Endothelial cell of umbilical vein (primary cell): Measurements from ENCODE around the gene EMP2. TPM values are rescaled to one million over a fixed set of nuclear protein-coding genes. Genes with fewer than 3 reads are reported as not detected.

Source experiments
- BruUV-seq: library from RNA; stranded (reverse); fragments of 400-500 nt; replicated peaks from 2 replicates; lab custom pipeline; 2021; lab: Mats Ljungman, UMichigan
- CTCF ChIA-PET: fragments of 300-600, 350-600 bp; sonication (Branson Sonifier 250); formaldehyde crosslinking; loops from one replicate; lab custom pipeline; 2021; ENCODE audit warnings: antibody characterized with exemption, inconsistent platforms; lab: Charles Lee
- POLR2A ChIA-PET: fragments of 300-600, 350-600 bp; sonication (Branson Sonifier 250); formaldehyde crosslinking; loops from one replicate; lab custom pipeline; 2021; ENCODE audit warnings: antibody characterized with exemption, inconsistent platforms; lab: Charles Lee
- DNase-seq: peaks from one replicate; pipeline ENCODE4 v3.0.0-alpha.2; 2011; ENCODE audit warnings: low read depth, low spot score
- FAIRE-seq: peaks from 2 replicates; lab custom pipeline; 2011; peaks lifted over from hg19 to GRCh38; lab: Jason Lieb, UNC
- H2AFZ ChIP-seq: 2 replicates; pipeline ENCODE4 v1.6.0; 2012; ENCODE audit warnings: low read depth, low read length, control low read depth, inconsistent platforms
- H3K27ac ChIP-seq: 2 replicates; pipeline ENCODE4 v1.5.1; 2011; ENCODE audit warnings: low read depth, mild to moderate bottlenecking, control low read depth, low read length, moderate library complexity; ENCODE audit not compliant: insufficient read depth
- H3K27me3 ChIP-seq, 2 experiments: 2 replicates each; pipeline versions ENCODE4 v1.6.0 to v1.6.1; 2011; ENCODE audit warnings: low read length in 2 of 2, mixed read lengths in 1 of 2; ENCODE audit not compliant: control insufficient read depth in 2 of 2, insufficient read depth in 2 of 2
- H3K36me3 ChIP-seq, 2 experiments: 2 replicates in 1 of 2; 3 replicates in 1 of 2; pipeline ENCODE4 v1.5.1; 2011; ENCODE audit warnings: low read length in 2 of 2, mild to moderate bottlenecking in 1 of 2, moderate library complexity in 1 of 2; ENCODE audit not compliant: control insufficient read depth in 2 of 2, insufficient read depth in 2 of 2; ENCODE audit errors: extremely low read depth in 1 of 2
- H3K4me1 ChIP-seq: 3 replicates; pipeline ENCODE4 v1.5.1; 2011; ENCODE audit warnings: mild to moderate bottlenecking, low read length; ENCODE audit not compliant: control insufficient read depth, insufficient read depth; ENCODE audit errors: extremely low read depth
- H3K4me2 ChIP-seq: 2 replicates; pipeline ENCODE4 v1.6.1; 2011; ENCODE audit warnings: low read length, control low read depth, mixed read lengths; ENCODE audit not compliant: insufficient read depth
- H3K4me3 ChIP-seq, 3 experiments: fragments of 200-600 bp in 1 of 3; sonication (generic), shearing (Covaris generic) in 1 of 3; replicated peaks in 1 of 3; 2 replicates each; pipeline ENCODE4 v1.5.1; 2011 to 2016; ENCODE audit warnings: control low read depth in 3 of 3, low read length in 3 of 3, mild to moderate bottlenecking in 2 of 3, inconsistent platforms in 1 of 3, low read depth in 1 of 3, moderate library complexity in 1 of 3; ENCODE audit not compliant: insufficient read depth in 1 of 3
- H3K79me2 ChIP-seq: 2 replicates; pipeline ENCODE4 v1.6.0; 2012; ENCODE audit warnings: low read length, inconsistent platforms; ENCODE audit not compliant: control insufficient read depth, insufficient read depth
- H3K9ac ChIP-seq: replicated peaks from 2 replicates; pipeline ENCODE3; 2011; ENCODE audit warnings: low read length, control low read depth; ENCODE audit not compliant: insufficient read depth; ENCODE audit errors: extremely low read depth
- H3K9me1 ChIP-seq: replicated peaks from 3 replicates; pipeline ENCODE4 v1.6.0; 2011; ENCODE audit warnings: mild to moderate bottlenecking, low read length; ENCODE audit not compliant: control insufficient read depth, insufficient read depth; ENCODE audit errors: extremely low read depth
- H3K9me3 ChIP-seq: replicated peaks from 2 replicates; pipeline ENCODE4 v1.5.1; 2012; ENCODE audit warnings: low read length, inconsistent platforms; ENCODE audit not compliant: control insufficient read depth, insufficient read depth
- H4K20me1 ChIP-seq: replicated peaks from 2 replicates; pipeline ENCODE3; 2011; ENCODE audit warnings: mild to moderate bottlenecking, low read length; ENCODE audit not compliant: control insufficient read depth, insufficient read depth; ENCODE audit errors: extremely low read depth
- CTCF ChIP-seq, 2 donors: IDR thresholded peaks; 1 replicate in 1 of 2; 2 replicates in 1 of 2; pipeline ENCODE4 v1.5.1; 2011; ENCODE audit warnings: low read length in 2 of 2, mild to moderate bottlenecking in 2 of 2, moderate library complexity in 2 of 2, control low read depth in 1 of 2, inconsistent platforms in 1 of 2, low read depth in 1 of 2; ENCODE audit not compliant: insufficient read depth in 1 of 2; ENCODE audit errors: extremely low read depth in 1 of 2
- EZH2 ChIP-seq: IDR thresholded peaks from 2 replicates; pipeline ENCODE4 v1.6.1; 2012; ENCODE audit warnings: borderline replicate concordance, low read depth, mild to moderate bottlenecking, moderate library complexity, low read length, inconsistent platforms; ENCODE audit not compliant: severe bottlenecking
- FOS ChIP-seq: IDR thresholded peaks from 2 replicates; pipeline ENCODE4 v1.6.1; 2011; ENCODE audit warnings: mild to moderate bottlenecking, low read length, moderate library complexity, borderline replicate concordance; ENCODE audit not compliant: insufficient read depth
- GATA2 ChIP-seq: IDR thresholded peaks from 2 replicates; pipeline ENCODE4 v1.7.0; 2011; ENCODE audit warnings: low read depth, mild to moderate bottlenecking, moderate library complexity, mixed read lengths, low read length; ENCODE audit not compliant: insufficient read length, insufficient read depth
- JUN ChIP-seq: IDR thresholded peaks from 2 replicates; pipeline ENCODE4 v1.6.1; 2011; ENCODE audit warnings: borderline replicate concordance, low read depth; ENCODE audit not compliant: insufficient read length, insufficient read depth
- MAX ChIP-seq: IDR thresholded peaks from 2 replicates; pipeline ENCODE4 v1.6.1; 2011; ENCODE audit not compliant: insufficient read depth, insufficient read length
- MYC ChIP-seq: IDR thresholded peaks from one replicate; pipeline ENCODE4 v1.6.1; 2011; ENCODE audit warnings: mild to moderate bottlenecking, low read depth, low read length
- POLR2A ChIP-seq: IDR thresholded peaks from 2 replicates; pipeline ENCODE4 v1.6.1; 2012; ENCODE audit warnings: low read depth, mild to moderate bottlenecking, control low read depth, low read length
- dilution Hi-C: fragments of 300-500 bp; cut with MboI; formaldehyde crosslinking; loops from one replicate; pipeline ENCODE4 v1.15.0; 2019; ENCODE audit warnings: low sequenced_read_pairs; ENCODE audit not compliant: extremely low pct_ligation_motif_present
- intact Hi-C: fragments of 100-400 bp; cut with micrococcal nuclease; formaldehyde crosslinking; loops from one replicate; pipeline ENCODE4 v1.10.0; 2022
- polyA plus RNA-seq, 4 experiments: library from polyadenylated mRNA; depleted of rRNA in 3 of 4; stranded (reverse) in 3 of 4; unstranded in 1 of 4; fragments of >200 nt; gene quantifications; 2 replicates each; pipeline versions ENCODE4 v1.2.1 to v1.2.3, GENCODE V29; 2011 to 2012; ENCODE audit warnings: missing spikeins in 1 of 4
- total RNA-seq: library from RNA; stranded (reverse); gene quantifications from 2 replicates; pipeline ENCODE4 v1.2.3, GENCODE V29; 2021

EMP2 gene
- total and polyA plus RNA-seq, 2 donors (not counting 3 experiments of a cell fraction or from before 2014, with no cell fraction given): 19.0 to 25.5 TPM

GRCh38 chr16:10514369-10515055 lies 65.9 kb downstream of the EMP2 start:
- H3K4me2 ChIP-seq: no peak overlapping the region

More at GRCh38 chr16:10514369-10515055, 65.9 kb downstream of the EMP2 start:
- FAIRE-seq: peak; percentile 82
- ChIA-PET POLR2A (no interaction called here), CTCF (interaction anchor here (0.6 to 5.8 kb wide), 31 partner anchors 9 to 1887 kb away, joined by 3 to 189 read pairs (median 4); partner anchors contain the start of gene NUBP1)
- dilution Hi-C loops (no loop called here), intact Hi-C loops (loop anchor here (1.0 kb wide), 2 partner anchors 223 to 404 kb away; no protein-coding TSS in a partner anchor)
- peak; percentile 55 for DNase-seq
- Histone ChIP-seq H3K9me3 (no peaks in the 10 kb centered on the region), H3K4me3 (no peak overlapping the region), H3K4me1 (no peaks in the 10 kb centered on the region), H3K27me3 (peaks cover 0 to 4% of the 10 kb centered on the region in 2 experiments), H2AFZ (no peak overlapping the region), H3K79me2 (no peaks in the 10 kb centered on the region), H3K36me3 (no peaks in the 10 kb centered on the region), H3K27ac (no peak overlapping the region), H3K9me1 (no peaks in the 10 kb centered on the region), H4K20me1 (no peaks in the 10 kb centered on the region), H3K9ac (no peak overlapping the region)
- no TSS peak for BruUV-seq
- TF ChIP-seq CTCF (IDR thresholded peaks at IDR 0.05; ENCODE audit: extremely low read depth in 1 of 2, insufficient read depth in 1 of 2, low read depth in 1 of 2, low read length in 2 of 2) (peak; percentile 30 to 43), JUN (no peak), FOS (no peak), EZH2 (no peak), POLR2A (no peak), MYC (no peak), MAX (no peak), GATA2 (no peak)
